GM10847 (cell line): ENCODE measurements around the gene AUNIP.

ENCODE experiments used
- POLR2A ChIP-seq: IDR thresholded peaks from 2 replicates; pipeline ENCODE4 v1.6.1; 2011; ENCODE audit not compliant: insufficient read length; ENCODE audit errors: extremely low read depth

The AUNIP gene

DNA sequence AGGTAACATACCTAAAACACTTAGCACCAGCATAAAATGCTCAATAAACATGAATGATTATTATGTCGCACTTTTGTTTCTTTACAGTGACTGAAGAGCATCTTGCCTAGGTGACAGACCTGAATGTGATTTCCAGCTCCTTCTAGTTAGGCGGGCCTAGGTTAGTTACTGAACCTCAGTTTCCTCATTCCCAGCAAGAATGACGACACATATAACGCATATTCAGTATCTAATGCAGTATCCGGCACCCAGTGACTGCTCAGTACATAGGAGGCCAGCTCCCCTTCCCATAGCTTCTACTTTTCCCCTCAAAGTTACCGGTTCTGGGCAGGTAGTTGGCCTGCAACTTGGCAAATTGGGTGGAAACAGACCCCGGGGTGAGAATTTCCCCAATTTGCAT lies 763 bp downstream of the AUNIP start:
- no peak for TF ChIP-seq POLR2A

DNA sequence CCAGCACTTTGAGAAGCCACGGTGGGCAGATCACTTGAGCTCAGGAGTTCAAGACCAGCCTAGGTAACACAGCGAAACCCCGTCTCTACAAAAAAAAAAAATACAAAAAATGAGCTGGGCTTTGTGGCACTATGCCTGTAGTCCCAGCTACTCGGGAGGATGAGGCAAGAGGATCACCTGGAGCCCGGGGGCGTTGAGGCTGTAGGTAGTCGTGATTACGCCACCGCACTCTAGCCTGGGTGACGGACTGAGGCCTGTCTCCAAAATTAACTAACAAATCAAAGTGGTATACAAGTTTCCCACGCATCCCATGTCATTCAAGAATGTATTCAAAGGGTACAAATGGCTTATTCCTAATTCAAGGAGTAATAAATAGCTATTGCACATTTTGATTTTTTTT lies 2.4 kb downstream of the AUNIP start:
- no peak for TF ChIP-seq POLR2A

DNA sequence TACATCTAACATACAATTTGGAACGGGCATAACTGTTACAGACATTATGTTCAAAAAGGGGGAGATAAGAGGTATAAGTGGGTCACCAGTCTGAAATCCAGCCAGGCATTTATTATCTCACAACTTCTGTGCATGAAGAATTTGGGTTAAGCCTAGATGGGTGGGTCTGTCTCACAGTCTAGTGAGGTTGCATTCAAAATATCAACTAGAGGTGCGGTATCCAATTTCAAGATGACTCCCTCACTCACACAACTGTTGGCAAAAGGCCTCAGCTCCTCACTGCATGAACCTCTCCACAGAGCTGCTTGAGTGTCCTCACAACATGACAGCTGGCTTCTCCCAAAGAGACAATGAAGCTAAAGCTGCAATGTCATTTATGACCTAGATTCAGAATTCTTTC lies 4.7 kb downstream of the AUNIP start:
- TF ChIP-seq POLR2A = no peak

DNA sequence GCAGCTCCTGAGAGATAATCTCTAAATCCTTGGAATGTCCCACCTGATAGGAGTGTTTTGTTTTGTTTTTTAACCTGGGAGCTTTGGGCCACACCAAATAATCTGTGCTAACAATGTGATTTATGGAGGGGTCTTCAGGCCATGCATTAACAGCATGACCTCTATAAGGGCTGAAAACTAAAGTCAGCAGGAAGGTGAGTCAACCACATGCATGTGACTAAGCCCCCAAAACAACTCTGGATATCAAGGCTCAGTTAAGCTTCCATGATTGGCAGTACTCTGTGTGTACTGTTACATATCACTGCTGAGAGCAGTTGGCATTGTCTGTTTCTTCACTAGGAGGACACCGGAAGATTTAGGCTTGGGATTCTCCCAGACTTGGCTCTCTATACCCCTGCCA lies 10.7 kb downstream of the AUNIP start:
- TF ChIP-seq POLR2A = no peak

DNA sequence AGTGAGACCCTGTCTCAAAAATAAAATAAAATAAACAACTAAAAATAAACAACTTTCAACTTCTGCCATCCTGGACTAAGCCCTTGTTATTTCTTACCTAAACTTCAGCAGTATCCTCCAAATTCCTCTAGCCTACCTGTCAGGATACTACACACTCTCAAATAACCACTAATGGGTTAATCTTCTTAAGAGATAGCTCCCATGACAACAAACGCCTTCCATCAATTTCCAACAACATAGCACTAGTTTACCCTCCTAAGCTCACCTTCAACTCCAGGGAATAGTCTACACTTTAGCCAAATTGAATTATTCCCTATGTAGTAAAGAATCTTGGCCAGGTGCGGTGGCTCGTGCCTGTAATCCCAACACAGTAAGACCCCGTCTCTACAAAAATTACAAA lies 11.3 kb downstream of the AUNIP start:
- TF ChIP-seq POLR2A = no peak

DNA sequence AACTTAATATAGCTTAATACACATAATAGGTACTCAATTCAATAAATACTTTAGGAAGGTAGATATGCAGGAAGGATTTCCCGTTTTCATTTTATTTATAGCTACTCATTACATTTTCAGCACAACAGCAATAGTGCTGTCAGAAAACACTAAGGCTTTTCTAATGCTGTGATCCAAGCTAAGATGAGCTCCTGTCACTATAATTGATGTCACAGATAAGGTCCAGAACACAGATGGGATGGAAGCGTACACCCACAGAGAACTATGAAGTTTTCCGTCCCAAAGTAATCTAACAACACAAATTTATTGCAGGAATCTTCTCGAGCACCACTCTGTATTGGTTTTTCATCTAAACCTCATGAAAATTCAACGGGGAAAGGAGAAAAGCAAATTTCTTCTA lies 13.6 kb downstream of the AUNIP start:
- TF ChIP-seq POLR2A = no peak

DNA sequence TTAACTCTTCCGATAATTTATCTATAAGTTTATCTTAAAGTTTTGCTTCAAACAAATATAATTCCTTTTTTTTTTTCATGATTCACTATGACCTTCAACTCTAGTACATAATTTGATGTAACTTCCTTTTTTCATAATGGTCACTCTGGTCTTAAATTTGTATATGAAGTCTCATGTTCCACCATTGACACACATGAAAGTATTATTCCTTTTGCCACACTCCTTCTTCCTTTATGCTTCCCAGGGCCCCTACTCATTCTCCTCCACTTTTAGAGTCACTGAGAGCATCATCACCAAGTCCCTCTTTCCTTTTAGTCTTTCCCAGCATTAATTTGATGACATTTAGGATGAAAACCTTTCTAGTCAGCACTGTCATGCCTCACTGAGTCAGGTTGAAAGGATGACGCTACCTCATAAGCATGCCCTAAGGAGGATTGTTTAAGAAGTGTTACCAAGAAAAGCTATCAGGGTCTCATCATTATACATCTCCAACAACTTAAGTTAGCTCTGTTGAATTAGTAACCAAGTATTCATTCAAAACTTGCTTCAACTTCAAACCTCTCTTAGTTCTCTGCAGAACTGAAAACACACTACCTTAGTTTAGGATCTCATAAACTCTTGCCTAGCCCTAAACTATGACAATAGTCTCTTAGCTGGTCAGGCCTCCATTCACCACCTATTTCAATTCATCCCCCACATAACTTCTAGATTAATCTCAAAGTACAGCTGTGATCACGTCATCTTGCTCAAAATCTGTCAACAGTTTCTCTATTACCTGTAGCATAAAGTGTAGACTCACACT lies 14.5 kb downstream of the AUNIP start:
- no peak for TF ChIP-seq POLR2A

DNA sequence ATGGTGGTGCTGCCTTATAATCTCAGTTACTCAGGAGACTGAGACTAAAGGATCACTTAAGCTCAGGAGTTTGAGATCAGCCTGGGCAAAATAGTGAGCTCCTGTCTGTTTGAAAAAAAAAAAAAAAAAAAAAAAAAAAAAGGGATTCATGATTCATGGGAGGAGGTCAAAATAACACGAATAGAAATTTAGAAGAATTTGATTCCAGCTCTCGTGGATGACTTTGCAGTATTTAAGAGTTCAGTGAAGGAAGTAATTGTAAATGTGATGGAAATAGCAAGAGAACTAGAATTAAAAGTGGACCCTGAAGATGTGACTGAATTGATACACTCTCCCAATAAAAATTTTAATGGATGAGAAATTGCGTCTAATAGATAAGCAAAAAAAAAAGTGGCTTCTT lies 15.8 kb downstream of the AUNIP start:
- TF ChIP-seq POLR2A = no peak

DNA sequence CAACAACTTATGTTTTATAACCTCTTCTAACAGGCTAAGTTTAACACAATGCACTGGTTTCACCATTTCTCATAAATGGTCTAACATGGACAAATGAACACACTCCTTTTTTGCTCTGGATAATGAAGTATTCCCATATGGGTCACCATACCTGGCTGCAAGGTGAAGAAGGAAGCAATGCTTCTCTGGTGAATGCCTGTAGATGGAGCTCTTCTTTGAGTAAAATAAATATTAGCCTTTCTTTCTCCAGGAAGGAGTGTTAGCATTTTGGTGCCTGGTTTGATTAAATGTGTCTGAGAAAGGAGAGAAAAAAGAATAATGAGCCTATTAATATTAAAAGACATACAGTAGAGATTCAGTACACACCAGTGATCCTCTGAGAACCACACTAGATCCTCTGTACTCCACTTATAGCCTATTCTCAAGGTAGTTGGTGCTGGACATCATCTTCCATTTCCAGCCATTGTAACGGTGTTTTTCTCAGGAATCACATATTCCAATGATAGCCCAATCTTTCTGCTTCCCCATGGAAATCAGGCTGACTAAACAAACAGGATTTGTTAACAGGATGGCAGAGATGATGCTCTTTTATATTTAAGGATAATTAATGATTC lies 21.9 kb downstream of the AUNIP start:
- no peak for TF ChIP-seq POLR2A

DNA sequence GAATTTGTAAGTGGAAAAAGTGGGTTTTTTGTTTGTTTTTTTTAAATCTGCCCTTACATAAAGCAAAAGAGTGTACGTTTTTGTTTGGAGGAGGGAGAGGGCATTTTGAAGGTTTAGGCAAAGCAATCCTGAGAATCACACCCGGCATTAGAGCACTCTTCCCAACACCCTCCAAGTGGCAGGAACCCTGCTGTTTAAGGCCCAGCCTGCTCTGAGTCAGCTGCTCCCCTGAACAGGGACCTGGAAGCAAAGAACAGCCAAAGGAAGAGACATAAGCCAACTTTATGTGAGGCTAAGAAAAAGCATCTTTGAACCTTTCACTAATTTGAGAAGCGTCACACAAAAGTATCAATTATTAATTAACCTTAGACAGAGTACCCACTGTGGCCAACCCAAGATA lies 22.6 kb downstream of the AUNIP start:
- no peak for TF ChIP-seq POLR2A

DNA sequence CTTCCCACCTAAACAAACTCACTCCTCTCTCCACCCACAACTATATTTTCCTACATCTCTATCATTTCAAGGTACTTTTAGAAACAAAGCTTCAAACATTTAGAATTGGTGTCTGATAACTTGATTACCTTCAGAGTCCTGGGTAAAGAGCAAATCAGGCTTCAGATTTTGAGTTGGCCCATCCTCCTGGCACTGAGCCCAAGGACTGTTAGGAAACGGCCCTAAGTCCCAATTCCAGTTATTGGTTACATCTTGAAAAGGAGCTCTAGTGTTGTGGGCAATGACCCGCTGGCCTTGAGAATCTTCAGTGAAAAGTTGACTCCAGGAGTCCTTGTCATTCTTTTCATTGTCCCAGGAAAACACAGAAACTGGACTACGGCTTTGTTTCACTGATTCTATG lies 24.4 kb downstream of the AUNIP start:
- TF ChIP-seq POLR2A = no peak

DNA sequence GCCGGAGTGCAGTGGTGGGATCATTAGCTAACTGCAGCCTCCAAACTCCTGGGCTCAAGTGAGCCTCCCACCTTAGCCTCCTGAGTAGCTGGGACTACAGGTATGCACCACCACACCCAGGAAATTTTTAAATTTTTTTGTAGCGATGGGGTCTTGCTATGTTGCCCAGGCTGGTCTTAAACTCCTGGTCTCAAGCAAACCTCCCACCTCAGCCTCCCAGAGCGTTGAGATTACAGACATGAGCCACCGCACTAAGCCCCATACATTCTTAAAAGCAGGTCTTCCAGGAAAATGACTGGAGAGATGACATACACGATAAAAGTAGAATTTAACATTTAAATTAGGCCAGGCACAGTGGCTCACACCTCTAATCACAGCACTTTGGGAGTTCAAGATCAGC lies 26.1 kb downstream of the AUNIP start:
- TF ChIP-seq POLR2A = no peak

DNA sequence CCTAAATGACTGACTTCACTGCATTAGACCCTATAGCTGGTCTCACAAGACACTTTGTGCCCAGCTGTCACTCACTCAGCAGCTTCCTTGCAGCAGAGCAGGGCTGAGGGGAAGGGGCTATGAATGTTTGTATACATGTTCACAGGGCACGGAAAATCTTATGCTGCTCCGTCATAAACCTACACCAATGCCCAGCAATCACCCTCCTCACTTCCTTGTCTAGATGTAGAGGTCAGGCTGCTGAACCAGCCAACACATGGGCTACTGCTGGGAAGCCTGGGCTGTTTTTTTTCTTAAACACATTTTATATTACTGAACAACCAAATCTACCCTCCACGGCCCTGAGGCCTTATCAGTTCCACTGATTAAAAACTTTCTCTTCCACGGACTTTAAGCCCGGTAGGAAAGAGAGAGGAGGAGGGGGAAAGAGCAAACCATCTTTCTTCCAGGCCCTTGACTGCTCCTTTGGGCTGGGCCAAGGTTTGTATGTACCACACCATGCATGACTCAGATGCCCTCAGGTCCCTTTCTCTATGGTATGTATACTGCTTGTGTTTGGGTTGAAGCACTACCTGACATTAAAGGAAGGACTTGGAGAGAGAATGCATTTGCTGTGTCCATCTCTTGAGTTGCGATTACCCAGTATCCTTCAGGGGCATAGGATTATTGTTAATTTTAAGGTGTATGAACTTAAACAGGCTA lies 26.8 kb downstream of the AUNIP start:
- no peak for TF ChIP-seq POLR2A

DNA sequence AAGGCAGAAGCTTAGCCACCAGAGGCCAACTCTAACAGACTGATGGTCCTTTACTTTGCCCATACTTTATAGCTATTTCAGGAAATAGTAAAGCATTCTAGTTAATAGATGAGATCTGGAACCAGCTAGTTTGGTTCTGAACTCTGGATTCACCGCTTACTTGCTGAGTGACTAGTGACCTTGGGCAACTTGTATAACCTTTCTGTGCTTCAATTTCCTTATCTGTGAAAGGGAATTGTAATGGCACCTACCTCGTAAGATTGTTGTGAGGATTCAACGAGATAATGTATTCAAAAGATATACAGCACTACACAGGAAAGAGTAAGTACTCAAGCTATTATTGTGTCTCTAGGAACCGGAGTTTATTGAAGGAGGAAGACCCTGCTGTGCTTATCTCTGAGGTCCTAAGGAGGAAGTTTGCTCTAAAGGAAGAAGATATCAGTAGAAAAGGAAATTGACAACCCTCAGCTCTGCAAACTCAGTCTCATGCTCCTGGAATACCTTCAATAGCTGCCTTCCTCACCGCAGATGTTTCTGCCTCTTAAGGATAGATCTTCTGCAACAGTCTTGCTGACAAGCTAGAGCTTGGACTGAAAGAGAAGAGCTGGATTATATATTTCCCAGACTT lies 27.6 kb downstream of the AUNIP start:
- no peak for TF ChIP-seq POLR2A

DNA sequence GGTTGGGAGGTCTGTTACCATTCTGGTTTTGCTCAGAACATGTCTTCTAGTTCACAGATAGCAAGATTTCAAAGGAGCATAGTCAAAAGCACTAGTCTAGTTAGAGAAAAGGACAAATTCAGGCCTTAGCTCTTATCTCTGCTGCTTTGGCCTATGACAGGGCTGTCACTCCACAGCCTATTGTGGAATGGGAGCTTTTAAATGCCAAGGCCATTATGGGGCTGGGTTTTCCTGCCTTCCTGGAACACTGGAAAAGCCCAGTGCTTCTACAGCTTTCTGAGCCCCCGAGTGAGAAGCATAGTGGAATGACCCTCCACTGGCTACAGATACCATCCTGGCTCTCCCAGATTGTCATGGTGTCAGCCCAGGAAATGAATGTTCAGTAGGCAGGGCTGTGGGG lies 30.2 kb downstream of the AUNIP start:
- TF ChIP-seq POLR2A = no peak

DNA sequence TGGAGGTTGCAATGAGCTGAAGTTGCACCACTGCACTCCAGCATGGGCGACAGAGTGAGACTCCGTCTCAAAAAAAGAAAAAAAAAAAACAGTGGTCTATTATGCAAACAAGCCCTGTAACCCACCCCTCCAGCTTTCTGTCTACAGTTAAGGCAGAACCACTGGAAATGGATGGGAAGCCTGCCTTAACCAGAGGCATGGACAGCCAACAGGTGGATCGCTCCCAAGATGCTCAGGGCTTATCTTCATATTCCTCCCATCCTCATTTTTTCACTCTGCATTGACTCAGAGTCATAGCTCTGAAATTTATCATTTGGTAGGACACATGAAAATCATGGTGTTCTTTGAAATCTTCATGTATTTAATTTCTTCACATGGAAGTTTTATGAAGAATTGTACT lies 30.8 kb downstream of the AUNIP start:
- no peak for TF ChIP-seq POLR2A
